Stimulated activated CD8-positive, alpha-beta memory T cell treated with anti-CD3 and anti-CD28 coated beads, Interleukin-4, amount 100 ng/mL, for 4 hours (primary cell): Measurements from ENCODE around the gene AFMID.

ENCODE experiments used
- DNase-seq, 2 donors: peaks; one replicate each; pipeline ENCODE4 v3.0.0-alpha.2; 2020; ENCODE audit warnings: low read depth in 2 of 2, low spot score in 1 of 2

The AFMID gene

DNA sequence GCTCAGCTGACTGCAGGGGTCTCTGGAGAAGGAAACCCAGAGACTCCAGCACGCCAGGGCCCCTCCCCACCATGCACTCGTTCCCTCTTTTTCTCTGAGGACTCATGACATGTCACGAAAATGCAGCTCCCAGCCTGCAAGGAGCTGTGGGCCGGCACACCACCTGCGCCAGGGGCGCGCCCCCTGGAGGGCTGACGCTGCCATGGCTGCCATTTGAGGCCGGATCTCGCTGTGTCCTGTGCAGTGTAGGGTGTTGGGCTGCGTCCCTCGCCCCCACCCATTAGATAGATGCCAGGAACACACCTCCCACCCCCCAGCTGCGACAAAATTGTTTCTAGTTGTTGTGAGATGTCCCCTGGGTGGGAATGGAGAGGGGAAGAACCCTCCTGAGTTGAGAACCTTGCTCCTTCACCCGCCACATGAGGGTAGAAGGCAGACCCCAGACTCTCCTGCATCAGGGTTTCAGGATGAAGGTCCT, 10.6 kb upstream of the AFMID start:
- DNase-seq = peak; percentile 55 to 58

DNA sequence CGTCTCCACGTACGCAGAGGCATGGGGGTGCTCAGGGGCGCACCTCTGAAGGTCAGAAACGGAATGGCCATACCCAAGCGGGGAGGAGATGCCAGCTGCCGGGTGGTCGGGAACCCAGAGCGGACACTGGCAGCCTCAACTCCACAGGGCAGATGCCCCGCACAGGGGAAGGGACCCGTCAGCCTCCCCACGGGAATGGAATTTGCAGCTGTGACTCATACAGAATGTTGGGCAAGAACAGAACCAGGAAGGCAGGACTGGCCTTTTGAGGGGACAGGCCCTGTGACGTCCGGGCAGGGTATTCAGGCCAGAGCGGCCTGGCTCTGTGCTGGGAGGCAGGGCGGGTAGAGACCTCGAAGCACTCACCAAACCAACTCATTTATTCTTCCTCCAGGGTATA, 7.8 kb upstream of the AFMID start:
- no peak for DNase-seq

DNA sequence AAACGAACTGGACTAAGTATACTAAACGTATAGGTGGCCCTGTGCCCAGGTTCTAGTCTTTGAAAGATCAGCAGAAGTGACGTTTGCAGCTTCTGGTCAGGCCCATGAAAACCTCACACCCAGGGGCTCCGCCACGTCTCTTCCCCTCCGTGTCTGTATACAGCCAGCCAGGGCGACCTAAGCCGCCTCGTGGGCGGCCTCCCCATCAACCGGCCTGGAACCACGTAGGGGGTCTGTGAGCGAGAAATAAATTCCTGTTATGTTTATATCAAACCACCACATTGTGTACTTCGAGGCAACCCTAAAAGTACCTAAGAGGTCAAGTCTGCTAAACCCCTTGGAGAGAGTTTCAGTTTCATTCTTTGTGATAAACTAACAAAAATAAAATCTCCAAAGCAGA, 7.1 kb upstream of the AFMID start:
- DNase-seq = no peak

- no peak for DNase-seq
These were observed 6.7 kb upstream of the AFMID start for GRCh38 chr17:78180508-78180907.

DNA sequence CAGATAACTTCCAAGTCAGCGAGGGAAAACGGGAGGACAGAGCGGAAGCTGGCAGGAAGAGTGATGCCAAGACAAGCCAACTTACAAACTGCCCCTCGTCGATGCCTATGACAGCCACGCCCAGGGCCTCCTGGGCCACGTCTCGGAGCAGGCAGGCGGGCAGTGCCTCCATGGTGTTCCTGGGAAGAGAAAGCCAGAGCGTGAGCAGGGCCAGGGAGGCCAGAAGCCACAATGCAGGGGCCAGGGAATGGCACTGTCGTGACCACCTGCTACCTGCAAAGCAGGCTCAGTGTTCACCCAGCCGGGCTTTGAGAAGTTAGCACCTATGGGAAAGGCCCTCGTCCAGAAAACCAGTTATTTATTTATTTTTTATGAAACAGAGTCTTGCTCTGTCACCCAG, 4.7 kb upstream of the AFMID start:
- no peak for DNase-seq

DNA sequence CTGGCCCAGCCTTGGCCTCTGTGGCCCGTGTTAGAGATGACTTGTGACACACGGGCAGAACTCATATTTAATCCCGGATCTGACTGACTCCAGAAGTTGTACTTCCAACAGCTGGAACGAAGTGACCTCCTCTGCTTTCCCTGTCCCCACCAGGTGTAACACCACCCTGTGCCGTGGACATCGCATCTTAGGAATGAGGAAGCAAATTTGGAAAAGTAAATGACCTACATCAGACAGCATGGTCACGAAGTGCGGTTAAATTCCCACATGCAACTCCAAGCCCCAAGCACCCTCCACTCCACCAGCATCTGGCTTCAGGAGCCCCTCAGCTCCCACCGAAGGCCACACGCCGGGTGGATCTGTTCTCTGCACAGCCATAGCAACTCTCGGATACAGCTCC, 3.2 kb upstream of the AFMID start:
- no peak for DNase-seq

GRCh38 chr17:78184351-78184750, 2.8 kb upstream of the AFMID start:
- DNase-seq = no peak

GRCh38 chr17:78184868-78185267, 2.3 kb upstream of the AFMID start:
- no peak for DNase-seq

GRCh38 chr17:78185981-78186691, 1.0 kb upstream of the AFMID start:
- DNase-seq = no peak

- no peak for DNase-seq
These were observed 9.6 kb downstream of the AFMID start for GRCh38 chr17:78196716-78197115.

GRCh38 chr17:78197147-78197832, 10.1 kb downstream of the AFMID start:
- DNase-seq = no peak

DNA sequence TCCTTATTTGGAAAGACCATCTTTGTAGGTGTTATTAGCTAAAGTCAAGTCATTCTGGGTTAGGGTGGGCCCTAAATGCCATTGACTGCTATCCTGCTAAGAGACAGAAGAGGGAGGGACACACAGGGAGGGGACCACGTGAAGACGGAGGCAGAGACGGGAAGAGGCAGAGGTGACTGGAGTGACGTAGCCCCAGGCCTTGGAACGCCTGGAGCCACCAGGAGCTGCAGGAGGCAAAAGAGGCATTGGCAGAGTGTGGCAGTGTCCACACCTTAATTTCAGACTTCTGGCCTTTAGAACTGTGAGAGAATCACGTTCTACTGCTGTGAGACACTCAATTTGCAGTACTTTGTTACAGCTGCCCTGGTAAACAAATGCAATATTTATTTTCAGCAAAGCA, 13.3 kb downstream of the AFMID start:
- DNase-seq = no peak

DNA sequence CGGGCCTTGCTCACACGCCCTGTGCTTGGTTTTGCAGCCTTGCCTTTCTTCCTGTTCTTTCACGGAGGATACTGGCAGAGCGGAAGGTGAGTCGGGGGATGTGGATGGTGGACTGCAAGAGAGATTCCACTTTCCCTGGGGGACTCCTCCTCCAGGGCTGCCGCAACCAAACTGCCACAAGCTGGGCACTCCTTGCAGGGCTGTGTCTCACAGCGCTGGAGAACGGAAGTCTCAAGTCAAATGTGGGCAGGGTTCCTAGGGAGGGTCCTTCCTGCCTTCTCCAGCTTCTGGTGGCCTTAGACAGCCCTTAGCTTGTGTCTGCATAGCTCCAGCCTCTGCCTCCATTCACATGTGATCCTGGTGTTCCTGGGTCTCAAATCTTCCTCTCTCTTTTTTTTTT, 15.5 kb downstream of the AFMID start:
- DNase-seq = no peak

GRCh38 chr17:78204387-78205123, 17.4 kb downstream of the AFMID start:
- no peak for DNase-seq

- DNase-seq = no peak
These were observed 18.1 kb downstream of the AFMID start for GRCh38 chr17:78205124-78205775.

DNA sequence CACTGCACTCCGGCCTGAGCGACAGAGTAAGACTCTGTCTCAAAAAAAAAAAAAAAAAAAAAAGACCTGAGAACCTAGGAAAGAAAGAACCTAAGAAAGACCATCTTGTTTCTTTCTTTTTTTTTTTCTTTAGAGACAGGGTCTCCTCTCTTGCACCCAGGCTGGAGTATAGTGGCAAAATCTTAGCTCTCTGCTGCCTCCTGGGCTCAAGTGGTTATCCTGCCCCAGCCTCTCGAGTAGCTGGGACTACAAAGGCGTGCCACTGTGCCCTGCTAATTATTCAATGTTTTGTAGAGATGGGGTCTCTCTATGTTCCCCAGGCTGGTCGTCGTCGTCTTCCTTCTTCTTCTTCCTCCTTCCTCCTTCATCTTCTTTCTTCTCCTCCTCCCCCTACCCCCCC, 19.1 kb downstream of the AFMID start:
- no peak for DNase-seq

DNA sequence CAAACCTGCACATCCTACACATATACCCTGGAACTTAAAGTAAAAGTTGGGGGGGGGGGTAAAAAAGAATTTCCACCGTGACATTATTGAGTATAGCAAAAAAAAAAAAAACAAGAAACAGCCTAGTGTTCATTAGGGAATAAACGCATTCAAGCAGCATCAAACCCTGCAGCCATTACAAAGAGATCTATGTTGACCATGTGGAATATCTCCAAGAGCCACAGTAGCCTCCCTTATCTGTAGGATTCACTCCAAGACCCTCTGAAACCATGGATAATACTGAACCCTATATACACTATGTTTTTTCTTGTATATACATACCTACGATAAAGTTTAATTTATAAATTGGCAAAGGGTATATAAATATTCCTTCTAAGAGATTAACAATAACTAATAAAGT, 21.3 kb downstream of the AFMID start:
- DNase-seq = no peak

GRCh38 chr17:78210111-78210510, 22.9 kb downstream of the AFMID start:
- no peak for DNase-seq

DNA sequence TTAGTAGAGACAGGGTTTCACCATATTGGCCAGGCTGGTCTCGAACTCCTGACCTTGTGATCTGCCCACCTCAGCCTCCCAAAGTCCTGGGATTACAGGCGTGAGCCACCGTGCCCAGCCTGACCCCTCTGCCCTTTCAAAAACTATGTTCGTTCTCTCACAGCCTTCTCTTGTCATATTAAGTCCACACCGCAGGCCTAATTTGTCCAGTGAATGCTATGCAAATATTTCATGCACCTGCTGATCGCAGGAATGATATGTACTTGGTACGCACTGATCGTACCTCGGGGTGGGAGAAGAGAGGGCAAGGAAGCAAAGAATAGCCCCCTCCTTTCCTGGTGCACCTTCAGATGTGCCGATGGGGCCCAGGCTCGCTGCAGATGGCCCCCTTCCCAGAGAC, 23.9 kb downstream of the AFMID start:
- no peak for DNase-seq

DNA sequence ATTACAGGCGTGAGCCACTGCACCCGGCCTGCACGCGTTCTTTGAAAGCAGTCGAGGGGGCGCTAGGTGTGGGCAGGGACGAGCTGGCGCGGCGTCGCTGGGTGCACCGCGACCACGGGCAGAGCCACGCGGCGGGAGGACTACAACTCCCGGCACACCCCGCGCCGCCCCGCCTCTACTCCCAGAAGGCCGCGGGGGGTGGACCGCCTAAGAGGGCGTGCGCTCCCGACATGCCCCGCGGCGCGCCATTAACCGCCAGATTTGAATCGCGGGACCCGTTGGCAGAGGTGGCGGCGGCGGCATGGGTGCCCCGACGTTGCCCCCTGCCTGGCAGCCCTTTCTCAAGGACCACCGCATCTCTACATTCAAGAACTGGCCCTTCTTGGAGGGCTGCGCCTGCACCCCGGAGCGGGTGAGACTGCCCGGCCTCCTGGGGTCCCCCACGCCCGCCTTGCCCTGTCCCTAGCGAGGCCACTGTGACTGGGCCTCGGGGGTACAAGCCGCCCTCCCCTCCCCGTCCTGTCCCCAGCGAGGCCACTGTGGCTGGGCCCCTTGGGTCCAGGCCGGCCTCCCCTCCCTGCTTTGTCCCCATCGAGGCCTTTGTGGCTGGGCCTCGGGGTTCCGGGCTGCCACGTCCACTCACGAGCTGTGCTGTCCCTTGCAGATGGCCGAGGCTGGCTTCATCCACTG, 27.0 kb downstream of the AFMID start, which contains the start of gene BIRC5:
Gene BIRC5 (plus strand): TSS at position 238 of the 690 bp plus-strand sequence. CDS start 64 bp downstream, at position 302.
- DNase-seq = peak; percentile 77 to 85

GRCh38 chr17:78214706-78215061, 27.5 kb downstream of the AFMID start:
- DNase-seq = no peak
